ENCODE measurements around the gene RABGAP1.

The RABGAP1 gene

DNA sequence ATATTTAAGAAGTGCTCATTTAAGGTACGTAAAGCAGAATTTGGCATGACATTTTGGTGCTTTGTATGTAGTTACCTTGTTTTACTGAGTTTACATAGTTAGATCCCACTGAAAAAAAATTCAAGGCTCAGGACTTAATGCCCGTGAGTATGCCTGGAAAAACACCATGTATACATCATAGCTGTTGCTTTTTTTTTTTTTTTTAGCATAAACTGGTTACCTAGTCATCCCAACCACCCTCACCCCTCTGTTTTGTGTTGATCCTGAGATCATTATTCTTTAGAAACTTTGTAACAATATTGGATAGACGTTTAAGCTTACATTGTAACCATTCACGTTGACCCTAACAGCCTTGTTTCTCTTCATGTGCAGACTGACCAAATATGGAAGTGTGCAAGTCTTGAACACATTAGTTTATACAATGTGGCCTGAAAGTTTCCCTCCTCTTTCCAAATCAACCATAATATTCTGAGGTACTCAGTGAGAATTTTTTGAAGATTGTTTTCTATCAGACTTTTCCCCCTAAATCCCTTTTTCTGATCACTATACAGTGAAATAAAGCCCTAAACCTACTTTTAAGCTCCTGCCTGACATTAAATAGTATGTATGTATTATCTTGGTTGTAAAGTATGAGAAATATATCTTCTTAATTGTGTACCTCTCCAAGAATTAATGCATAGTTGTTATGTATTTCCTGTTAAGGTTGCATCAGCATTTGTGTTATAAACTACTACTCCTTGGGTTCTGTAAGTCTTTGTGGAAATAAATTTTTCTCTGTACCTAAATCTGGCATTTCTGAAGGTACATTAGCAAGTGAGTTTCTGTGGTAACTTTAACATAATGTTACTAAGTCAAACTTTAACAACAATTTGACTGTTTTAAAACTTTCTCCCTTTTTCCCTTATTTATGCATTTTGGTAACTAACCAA is 4.4 kb downstream of the RABGAP1 start:
- DNase-seq (ENCODE audit: low read depth, low spot score), result no peak

DNA sequence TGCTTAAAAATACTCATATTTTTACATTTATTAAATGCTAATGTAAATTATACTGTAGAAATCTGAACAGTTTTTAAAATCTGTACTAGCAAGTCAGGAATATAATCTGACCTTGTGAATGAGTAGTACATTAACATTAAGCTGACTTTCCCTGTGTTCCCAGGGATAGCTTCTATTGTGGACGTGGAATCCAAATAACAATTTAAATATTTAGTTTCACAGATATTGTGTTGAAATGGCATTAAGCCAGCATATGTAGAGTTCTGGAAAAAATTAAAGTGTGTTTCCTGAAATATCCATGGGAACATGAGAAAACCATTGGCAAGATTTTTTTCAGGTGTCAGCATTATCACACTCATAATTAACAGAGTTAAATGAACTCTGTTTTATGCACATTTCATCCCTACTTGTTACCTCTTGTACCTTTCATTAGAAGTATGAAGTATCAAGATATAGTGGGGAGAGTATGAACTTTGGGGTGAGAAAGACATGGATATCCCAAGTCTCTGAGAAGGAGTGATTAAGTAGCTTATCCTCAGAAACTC is 5.7 kb downstream of the RABGAP1 start:
- no peak for DNase-seq (ENCODE audit: low read depth, low spot score)

DNA sequence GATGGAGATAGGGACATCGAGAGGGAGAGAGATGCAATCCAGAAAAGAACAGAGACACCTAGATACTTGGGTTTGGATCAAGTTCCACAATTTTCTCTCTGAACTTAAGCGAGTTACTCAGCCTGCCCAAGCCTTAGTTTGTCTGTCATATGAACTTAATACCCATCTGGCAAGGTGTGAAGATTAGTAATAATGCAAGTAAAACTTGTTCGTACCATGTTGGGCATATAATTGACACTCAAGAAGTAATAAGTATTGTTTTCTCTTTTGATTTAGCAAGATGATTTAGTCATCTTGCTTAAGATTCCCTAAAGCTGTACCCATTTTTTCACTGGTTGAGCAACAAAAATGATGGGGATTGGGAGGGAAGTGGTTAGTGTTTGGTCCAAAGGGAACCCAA is 7.5 kb downstream of the RABGAP1 start:
- no peak for DNase-seq (ENCODE audit: low read depth, low spot score)

DNA sequence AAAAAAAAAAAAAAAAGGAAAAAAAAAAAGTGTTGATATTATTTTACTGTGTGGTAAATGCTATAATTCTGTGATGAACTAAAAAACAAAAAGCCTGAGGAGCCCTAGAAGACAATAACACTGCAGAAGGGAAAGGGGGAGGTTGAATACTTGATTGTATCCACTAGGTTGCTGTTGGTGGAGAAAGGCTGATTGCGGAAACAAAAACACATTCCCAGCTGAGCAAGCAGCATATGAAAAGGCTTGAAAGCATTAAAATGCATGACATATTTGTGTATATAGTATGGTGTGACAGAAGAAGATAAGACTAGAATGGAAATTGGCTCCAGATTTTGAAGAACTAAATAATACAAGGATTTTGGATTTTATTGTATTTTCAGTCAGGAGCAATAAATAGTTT is 8.9 kb downstream of the RABGAP1 start:
- peak; percentile 7 for DNase-seq (ENCODE audit: low read depth, low spot score)

DNA sequence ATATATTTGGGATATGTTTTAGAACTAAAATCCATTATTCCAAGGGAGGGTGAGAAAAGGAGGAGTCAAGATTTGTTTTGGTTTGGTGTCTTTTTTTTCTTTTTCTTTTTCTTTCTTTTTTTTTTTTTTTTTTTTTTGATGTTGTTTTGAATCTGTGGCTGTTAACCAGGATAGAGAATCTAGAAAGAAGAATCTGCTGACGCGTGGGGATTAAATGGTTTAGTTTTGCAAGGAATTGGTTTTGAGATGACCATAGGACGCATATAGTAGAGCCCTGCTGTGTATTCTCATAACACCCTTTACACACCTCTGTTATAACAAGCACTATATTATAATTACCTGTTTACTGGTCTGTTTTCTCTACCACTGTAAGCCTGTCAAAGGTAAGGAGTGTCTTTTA is 9.4 kb downstream of the RABGAP1 start:
- no peak for DNase-seq (ENCODE audit: low read depth, low spot score)

DNA sequence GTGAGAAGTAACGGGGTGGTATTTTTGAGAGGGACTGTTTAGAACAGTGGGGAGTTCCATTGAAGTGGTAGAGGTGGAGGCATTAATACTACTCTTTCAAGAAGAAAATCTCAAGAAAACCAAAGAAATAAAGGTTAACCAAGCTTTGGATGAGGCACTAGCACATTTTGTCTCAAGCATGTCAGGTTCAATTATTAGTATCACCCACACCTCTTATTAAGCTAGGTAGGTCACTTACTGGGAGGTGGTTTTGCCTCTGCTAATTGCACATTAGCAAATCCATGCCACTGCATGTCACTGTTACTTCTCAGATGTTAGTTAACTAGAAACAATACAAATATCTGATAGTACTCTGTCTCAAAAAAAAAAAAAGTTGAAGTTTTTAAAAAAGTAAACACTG is 10.2 kb downstream of the RABGAP1 start:
- no peak for DNase-seq (ENCODE audit: low read depth, low spot score)

GRCh38 chr9:122954253-122954691 is 13.5 kb downstream of the RABGAP1 start:
- peak; percentile 60 for DNase-seq (ENCODE audit: low read depth, low spot score)

DNA sequence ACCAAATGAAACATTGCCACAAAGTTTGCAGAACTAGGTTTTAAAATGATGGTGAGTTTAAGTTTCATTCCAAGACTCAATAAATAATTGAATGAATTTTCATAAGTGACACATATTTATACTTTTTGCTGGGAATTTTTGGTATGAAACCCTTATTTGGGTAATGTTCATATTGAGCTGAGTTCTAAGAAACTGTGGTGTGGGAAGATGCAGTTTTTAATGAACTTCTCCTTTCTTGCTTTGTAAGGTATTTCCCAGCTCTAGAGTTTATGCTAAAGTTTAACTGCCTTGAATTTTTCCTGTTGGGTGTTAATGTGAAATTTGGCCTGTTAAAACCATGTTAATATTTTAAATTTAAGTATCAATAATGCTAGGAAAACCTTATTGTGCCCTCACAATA is 15.1 kb downstream of the RABGAP1 start:
- DNase-seq (ENCODE audit: low read depth, low spot score), result no peak

DNA sequence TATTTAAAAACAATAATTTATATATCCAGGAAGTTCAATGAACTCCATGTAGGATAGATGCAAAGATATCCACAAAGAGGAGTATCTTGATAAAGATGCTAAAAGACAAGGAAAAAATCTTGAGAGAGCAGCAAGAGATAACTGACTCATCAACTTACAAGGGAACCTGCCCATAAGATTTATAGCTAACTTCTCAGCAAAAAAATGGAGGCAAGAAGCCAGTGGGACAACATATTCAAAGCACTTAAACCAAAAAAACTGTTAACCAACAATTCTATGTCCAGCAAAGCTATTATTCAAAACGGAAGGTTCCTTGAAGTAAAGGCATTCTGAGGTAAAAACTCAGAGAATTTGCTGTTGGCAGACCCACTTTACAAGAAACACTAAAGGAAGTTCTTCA is 20.3 kb downstream of the RABGAP1 start:
- DNase-seq (ENCODE audit: low read depth, low spot score), result no peak

GRCh38 chr9:122975196-122975595 is 34.4 kb downstream of the RABGAP1 start:
- DNase-seq (ENCODE audit: low read depth, low spot score), result no peak

- DNase-seq (ENCODE audit: low read depth, low spot score), result no peak
Observed at GRCh38 chr9:122978601-122979000, 37.8 kb downstream of the RABGAP1 start.

- no peak for DNase-seq (ENCODE audit: low read depth, low spot score)
Observed at GRCh38 chr9:122986010-122986409, 45.2 kb downstream of the RABGAP1 start.

DNA sequence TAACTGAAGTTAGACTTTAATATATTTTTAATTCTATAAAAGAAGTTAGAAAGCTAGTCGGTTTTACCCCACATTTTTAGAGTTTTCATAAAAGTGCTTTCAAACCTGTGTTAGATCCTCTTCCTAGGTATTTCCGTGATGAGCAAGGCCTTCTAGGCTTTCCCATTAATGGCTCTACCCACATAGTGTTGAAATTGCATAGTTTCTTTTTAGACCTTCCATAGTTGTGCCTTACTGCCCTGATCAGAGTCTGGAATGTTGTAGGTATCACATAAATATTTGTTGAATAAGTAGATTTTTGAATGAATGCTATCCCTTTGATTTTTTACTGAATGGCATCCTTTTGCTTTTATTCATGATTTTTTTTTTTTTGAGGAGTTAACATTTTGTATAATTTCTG is 47.3 kb downstream of the RABGAP1 start:
- no peak for DNase-seq (ENCODE audit: low read depth, low spot score)

- no peak for DNase-seq (ENCODE audit: low read depth, low spot score)
Observed at GRCh38 chr9:122988920-122989621, 48.3 kb downstream of the RABGAP1 start.

GRCh38 chr9:122991370-122991830 is 50.6 kb downstream of the RABGAP1 start:
- DNase-seq (ENCODE audit: low read depth, low spot score), result peak; percentile 86

DNA sequence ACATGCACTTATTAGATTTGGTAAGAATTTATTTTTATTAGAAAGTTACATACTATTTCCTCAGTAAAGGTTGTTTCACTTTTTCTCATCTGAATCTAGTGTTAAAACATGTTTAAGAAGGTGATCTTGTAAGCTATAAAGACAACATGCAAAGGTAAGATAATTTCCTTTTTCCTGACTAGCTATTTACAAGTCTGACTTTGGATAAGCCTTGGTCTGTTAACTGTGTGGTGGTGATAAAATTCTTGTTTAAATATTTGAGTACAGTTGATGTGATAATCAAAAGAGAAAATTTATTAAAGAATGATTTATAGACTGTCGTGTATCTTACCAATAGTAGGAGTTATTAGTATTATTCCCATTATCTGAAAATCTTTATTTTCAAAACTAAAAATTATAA is 55.8 kb downstream of the RABGAP1 start:
- no peak for DNase-seq (ENCODE audit: low read depth, low spot score)

- no peak for DNase-seq (ENCODE audit: low read depth, low spot score)
Observed at GRCh38 chr9:122998448-122998847, 57.6 kb downstream of the RABGAP1 start.

DNA sequence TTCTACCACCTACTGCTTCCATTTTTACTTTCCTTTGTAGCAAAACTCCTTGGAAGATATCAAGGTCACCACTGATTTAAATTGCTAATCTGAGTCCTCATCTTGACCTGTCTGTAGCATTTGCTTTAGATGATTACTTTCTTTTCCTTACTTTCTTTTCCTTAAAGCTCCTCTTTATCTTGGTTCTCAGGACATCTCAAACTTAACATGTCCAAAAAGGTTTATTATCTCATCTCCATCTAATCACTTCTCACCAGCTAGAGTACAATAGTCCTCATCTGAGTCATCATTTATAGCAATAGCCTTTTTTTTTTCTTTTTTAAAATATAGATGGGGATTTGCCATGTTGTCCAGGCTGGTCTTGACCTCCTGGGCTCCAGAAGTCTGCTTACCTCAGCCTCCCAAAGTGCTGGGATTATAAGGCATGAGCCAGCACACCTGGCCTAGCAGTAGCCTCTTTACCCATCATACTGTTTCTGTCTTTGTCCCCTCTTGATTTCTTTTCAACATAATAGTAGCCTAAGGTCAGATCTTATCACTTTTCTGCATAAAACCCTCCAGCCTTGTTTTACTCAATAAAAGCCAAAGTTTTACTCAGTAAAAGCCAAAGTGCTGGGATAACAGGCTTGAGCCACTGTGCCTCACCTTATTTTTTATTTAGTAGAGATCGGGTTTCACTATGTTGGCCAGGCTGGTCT is 59.7 kb downstream of the RABGAP1 start:
- DNase-seq (ENCODE audit: low read depth, low spot score), result no peak

- DNase-seq (ENCODE audit: low read depth, low spot score), result peak; percentile 53
Observed at GRCh38 chr9:123002754-123003153, 61.9 kb downstream of the RABGAP1 start.

GRCh38 chr9:123003466-123003865 is 62.6 kb downstream of the RABGAP1 start:
- peak; percentile 52 for DNase-seq (ENCODE audit: low read depth, low spot score)

GRCh38 chr9:123005964-123006363 is 65.1 kb downstream of the RABGAP1 start:
- no peak for DNase-seq (ENCODE audit: low read depth, low spot score)

GRCh38 chr9:123007269-123007668 is 66.4 kb downstream of the RABGAP1 start:
- DNase-seq (ENCODE audit: low read depth, low spot score), result no peak

All from astrocyte of the hippocampus (primary cell).